ENCODE data around the gene SPPL3.

SPPL3 gene

DNA sequence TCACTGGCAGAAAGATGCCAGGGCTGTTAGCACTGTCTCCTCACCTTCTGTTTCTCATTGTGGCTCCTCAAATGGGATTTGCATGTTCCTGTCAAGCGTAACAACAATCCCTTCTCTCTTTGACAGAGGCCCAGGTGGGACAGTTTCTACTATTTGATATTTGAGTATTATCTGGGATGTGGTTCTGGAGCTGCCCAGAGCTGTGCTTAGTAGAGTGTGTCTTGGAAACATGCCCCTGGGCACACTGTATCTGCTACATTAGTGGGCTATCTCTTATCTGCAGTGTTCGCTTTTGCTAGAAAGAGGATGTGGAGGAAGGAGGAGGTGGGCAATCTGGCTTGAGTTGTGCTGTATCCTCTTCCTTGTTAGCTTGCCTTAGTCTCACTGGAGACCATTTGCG, 182.3 kb downstream of the SPPL3 start:
- ChIA-PET CTCF (interaction anchor here (0.6 kb wide), 1 partner anchor 126 kb away, joined by 4 read pairs; no protein-coding TSS in a partner anchor), POLR2A (interaction anchor here (1.0 kb wide), 1 partner anchor 10 kb away, joined by 3 read pairs; no protein-coding TSS in a partner anchor)
- peaks cover 45 to 78% of the 10 kb centered on the region in 2 experiments for H3K36me3 ChIP-seq (ENCODE audit: control insufficient read depth in 2 of 2, insufficient read depth in 1 of 2, low read length in 2 of 2)

DNA sequence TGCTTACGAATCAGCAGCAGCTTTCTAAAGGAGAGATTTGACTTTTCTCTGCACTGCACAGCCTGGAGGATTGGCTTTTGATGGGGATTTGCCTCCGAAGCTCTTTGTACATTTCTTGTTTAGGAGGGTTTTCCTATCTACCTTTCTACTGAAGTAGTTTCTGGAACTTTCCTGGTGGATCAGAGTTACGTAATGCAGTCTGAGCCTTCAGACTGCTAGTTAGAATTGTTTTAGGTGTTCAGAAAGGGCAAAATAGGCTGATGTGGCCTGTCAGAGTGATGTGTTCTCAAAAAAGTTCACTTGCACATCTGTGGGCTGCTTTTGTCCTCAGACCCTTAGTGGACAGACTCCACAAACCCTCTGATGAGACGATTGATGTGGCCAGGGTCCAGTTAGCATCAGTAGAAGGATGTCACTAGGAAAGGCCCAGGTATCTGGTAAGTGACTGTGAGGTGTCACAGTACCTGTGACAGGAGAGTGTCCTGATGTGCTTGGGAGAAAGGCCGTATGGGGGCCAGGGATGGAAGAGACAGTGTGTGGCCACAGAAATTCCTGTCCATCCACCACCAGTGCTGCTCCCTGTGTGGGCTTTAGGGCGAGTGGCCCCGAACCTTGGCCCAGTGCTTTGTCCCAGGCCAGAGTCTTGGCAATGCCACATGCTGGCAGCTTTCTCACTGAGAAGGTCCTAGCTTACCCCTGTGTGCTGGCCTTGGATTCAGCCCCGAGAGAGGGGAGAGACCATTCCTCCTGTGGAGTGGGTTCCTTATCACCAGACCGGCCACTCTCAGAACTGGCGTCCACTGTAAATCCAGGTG, 183.0 kb downstream of the SPPL3 start:
- Histone ChIP-seq H3K27ac (ENCODE audit: extremely low read depth, low read depth, low read length) (no peak overlapping the region), H3K9me3 (ENCODE audit: control insufficient read depth, insufficient read depth, low read depth, low read length) (no peaks in the 10 kb centered on the region), H3K4me1 (ENCODE audit: control insufficient read depth, insufficient read depth, low read length) (no peaks in the 10 kb centered on the region; the same call in none of the 2 replicates), H3K4me3 (ENCODE audit: low read depth, low read length) (no peak overlapping the region), H3K36me3 (ENCODE audit: control insufficient read depth in 2 of 2, insufficient read depth in 1 of 2, low read length in 2 of 2) (peaks cover 51 to 82% of the 10 kb centered on the region in 2 experiments)
- CTCF ChIA-PET, result interaction anchor here (0.6 to 1.1 kb wide), 2 partner anchors 72 to 126 kb away, joined by 4 to 5 read pairs; no protein-coding TSS in a partner anchor
- POLR2A ChIA-PET, result interaction anchor here (0.8 to 1.0 kb wide), 2 partner anchors 9 to 140 kb away, joined by 3 read pairs; partner anchors contain the start of gene POP5
- TF ChIP-seq ZNF148 (tag by site-specific recombination; IDR thresholded peaks at IDR 0.05; ENCODE audit: borderline replicate concordance), result no peak
- no peak for TF ChIP-seq ZBTB48 (tag by site-specific recombination; IDR thresholded peaks at IDR 0.05)
- no peak for TF ChIP-seq ZNF311 (tag by site-specific recombination; IDR thresholded peaks at IDR 0.05; ENCODE audit: borderline replicate concordance)
- TF ChIP-seq, protein P1, sequence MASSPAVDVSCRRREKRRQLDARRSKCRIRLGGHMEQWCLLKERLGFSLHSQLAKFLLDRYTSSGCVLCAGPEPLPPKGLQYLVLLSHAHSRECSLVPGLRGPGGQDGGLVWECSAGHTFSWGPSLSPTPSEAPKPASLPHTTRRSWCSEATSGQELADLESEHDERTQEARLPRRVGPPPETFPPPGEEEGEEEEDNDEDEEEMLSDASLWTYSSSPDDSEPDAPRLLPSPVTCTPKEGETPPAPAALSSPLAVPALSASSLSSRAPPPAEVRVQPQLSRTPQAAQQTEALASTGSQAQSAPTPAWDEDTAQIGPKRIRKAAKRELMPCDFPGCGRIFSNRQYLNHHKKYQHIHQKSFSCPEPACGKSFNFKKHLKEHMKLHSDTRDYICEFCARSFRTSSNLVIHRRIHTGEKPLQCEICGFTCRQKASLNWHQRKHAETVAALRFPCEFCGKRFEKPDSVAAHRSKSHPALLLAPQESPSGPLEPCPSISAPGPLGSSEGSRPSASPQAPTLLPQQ (tag by site-specific recombination; IDR thresholded peaks at IDR 0.05), result no peak
- no peak for TF ChIP-seq ZNF175 (tag by site-specific recombination; IDR thresholded peaks at IDR 0.05)
- no peak for TF ChIP-seq GLIS2 (tag by site-specific recombination; IDR thresholded peaks at IDR 0.05)
- no peak for TF ChIP-seq ZNF610 (tag by site-specific recombination; IDR thresholded peaks at IDR 0.05; ENCODE audit: borderline replicate concordance)
- TF ChIP-seq ZNF394 (tag by site-specific recombination; IDR thresholded peaks at IDR 0.05; ENCODE audit: borderline replicate concordance), result no peak
- no peak for TF ChIP-seq ZNF214 (tag by site-specific recombination; IDR thresholded peaks at IDR 0.05; ENCODE audit: borderline replicate concordance)

More for the DNA sequence above, 182.3 kb downstream of the SPPL3 start:
- Histone ChIP-seq H3K4me3 (ENCODE audit: low read depth, low read length) (no peak overlapping the region), H3K27ac (ENCODE audit: extremely low read depth, low read depth, low read length) (no peak overlapping the region), H3K4me1 (ENCODE audit: control insufficient read depth, insufficient read depth, low read length) (no peaks in the 10 kb centered on the region; the same call in none of the 2 replicates), H3K9me3 (ENCODE audit: control insufficient read depth, insufficient read depth, low read depth, low read length) (no peaks in the 10 kb centered on the region)
- TF ChIP-seq BCL6B (tag by site-specific recombination; IDR thresholded peaks at IDR 0.05), result no peak
- TF ChIP-seq MZF1 (tag by site-specific recombination; IDR thresholded peaks at IDR 0.05; ENCODE audit: borderline replicate concordance), result no peak
- TF ChIP-seq ZNF580 (tag by site-specific recombination; IDR thresholded peaks at IDR 0.05), result no peak
- TF ChIP-seq ZNF645 (tag by site-specific recombination; IDR thresholded peaks at IDR 0.05), result no peak
- no peak for TF ChIP-seq KLF9 (tag by site-specific recombination; IDR thresholded peaks at IDR 0.05; ENCODE audit: low read depth)
- TF ChIP-seq, protein P2, sequence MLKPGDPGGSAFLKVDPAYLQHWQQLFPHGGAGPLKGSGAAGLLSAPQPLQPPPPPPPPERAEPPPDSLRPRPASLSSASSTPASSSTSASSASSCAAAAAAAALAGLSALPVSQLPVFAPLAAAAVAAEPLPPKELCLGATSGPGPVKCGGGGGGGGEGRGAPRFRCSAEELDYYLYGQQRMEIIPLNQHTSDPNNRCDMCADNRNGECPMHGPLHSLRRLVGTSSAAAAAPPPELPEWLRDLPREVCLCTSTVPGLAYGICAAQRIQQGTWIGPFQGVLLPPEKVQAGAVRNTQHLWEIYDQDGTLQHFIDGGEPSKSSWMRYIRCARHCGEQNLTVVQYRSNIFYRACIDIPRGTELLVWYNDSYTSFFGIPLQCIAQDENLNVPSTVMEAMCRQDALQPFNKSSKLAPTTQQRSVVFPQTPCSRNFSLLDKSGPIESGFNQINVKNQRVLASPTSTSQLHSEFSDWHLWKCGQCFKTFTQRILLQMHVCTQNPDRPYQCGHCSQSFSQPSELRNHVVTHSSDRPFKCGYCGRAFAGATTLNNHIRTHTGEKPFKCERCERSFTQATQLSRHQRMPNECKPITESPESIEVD (tag by site-specific recombination; IDR thresholded peaks at IDR 0.05), result no peak
- TF ChIP-seq ZBTB20 (tag by site-specific recombination; IDR thresholded peaks at IDR 0.05), result no peak
- no peak for TF ChIP-seq WT1 (tag by site-specific recombination; IDR thresholded peaks at IDR 0.05)
- TF ChIP-seq BCL11A (tag by site-specific recombination; IDR thresholded peaks at IDR 0.05; ENCODE audit: low read depth), result no peak
- TF ChIP-seq ZNF791 (tag by site-specific recombination; IDR thresholded peaks at IDR 0.05), result no peak
- no peak for TF ChIP-seq ZNF558 (tag by site-specific recombination; IDR thresholded peaks at IDR 0.05)
- TF ChIP-seq INSM2 (tag by site-specific recombination; IDR thresholded peaks at IDR 0.05), result no peak

Measured in HEK293 (cell line).